Fibroblast of skin of left biceps (primary cell): ENCODE results near the gene ABCA2.

Experiments
- DNase-seq, 2 experiments: peaks; one replicate each; pipeline ENCODE4 v3.0.0-alpha.2; 2013; ENCODE audit warnings: low read depth in 2 of 2

The ABCA2 gene

DNA sequence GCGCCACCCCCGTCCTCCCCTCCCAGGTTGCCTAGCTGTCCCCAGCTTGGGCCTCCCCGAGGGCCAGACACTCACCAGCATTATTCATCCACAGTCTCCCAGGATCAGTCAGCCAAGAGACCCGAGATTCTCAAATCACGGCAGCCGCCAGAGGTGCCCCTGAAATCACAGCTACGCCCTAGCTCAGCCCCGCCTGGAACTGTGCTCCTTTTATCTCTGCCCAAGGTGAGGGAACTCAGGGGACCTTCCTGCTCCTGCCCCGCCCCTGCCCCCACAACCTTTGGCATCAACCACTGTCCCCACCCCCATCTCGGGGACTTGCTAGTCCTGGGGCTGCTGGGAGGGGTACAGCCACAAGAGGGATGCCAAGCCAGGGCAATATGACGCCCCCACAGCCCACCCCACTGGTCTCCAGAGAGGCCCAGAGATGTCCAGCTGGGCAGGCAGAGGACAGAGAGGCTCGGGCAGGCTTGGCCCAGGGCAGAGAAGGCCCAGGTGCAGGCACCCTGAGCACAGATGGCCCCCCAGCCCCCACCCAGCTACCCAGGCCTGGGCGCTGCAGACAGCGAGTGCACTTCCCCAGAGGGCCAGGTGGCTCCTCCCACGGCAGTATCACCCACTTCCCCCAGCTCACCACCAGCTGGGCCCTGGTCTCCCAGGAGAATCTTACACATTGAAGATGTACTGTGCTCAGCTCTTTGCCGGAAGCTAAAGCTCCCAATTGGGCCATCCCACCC, 4.0 kb upstream of the ABCA2 start, which contains the start of gene FUT7:
Gene FUT7, minus strand, starts transcription at position 185 of the 737 bp plus-strand sequence. Its CDS starts 97 bp downstream, at position 88.
- DNase-seq: no peak

- DNase-seq: no peak
These were observed 2.8 kb upstream of the ABCA2 start for GRCh38 chr9:137030538-137031527.

DNA sequence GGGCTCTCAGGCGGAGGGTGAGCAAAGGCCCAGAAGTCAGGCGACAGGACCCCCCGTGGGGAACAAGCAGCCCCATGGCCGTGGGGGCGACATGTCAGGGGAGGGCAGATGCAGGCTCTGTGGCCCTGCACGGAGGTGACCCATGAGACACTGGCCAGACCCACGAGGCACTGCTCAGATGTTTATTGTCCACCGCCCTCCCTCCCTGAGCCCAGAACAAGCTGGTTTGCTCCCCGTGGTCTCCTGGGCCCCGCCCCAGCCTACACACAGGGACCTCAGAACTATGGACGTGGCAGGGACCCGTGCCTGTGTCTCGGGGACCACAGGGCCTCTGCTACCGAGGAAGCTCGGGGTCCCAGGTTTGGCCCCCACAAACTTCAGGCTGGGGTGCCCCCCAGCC, 2.0 kb upstream of the ABCA2 start:
- DNase-seq: no peak

DNA sequence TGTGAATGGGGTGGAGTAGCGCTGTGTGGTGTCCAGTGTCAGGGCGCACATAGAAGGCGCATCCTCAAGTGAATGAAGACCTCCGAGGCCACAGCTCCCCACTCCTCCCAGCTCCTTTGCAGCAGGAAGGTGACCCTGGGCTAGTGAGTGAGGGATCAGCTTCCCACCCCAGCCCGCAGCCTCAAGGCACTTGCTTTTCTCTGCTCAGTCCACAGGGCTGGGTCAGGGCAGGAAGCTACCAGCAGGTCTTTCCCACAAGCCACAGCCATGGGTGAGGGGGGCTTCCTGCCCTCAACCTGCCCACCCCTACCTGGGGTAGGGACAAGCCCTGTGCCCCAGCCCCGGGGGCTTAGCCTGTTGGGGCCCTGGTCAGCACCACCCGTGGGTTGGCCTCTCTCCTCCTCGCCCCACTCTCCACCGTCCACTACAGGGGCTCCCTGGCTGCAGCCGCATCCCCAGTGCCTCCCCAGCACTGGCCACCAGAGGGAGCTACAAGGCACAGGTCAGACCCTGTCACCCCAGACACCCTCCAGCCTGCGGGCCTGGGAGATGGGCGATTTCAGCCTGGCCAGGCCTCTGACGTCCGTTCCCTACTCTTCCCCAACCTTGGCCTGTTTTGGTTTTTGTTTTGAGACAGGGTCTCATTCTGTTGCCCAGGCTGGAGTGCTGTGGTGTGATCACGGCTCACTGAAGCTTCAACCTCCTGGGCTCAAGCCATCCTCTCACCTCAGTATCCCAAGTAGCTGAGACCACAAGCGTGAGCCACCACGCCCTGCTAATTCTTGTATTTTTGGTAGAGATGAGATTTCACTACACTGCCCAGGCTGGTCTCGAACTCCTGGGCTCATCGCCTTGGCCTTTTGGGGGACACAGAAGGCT, 1.3 kb upstream of the ABCA2 start:
- DNase-seq: no peak

DNA sequence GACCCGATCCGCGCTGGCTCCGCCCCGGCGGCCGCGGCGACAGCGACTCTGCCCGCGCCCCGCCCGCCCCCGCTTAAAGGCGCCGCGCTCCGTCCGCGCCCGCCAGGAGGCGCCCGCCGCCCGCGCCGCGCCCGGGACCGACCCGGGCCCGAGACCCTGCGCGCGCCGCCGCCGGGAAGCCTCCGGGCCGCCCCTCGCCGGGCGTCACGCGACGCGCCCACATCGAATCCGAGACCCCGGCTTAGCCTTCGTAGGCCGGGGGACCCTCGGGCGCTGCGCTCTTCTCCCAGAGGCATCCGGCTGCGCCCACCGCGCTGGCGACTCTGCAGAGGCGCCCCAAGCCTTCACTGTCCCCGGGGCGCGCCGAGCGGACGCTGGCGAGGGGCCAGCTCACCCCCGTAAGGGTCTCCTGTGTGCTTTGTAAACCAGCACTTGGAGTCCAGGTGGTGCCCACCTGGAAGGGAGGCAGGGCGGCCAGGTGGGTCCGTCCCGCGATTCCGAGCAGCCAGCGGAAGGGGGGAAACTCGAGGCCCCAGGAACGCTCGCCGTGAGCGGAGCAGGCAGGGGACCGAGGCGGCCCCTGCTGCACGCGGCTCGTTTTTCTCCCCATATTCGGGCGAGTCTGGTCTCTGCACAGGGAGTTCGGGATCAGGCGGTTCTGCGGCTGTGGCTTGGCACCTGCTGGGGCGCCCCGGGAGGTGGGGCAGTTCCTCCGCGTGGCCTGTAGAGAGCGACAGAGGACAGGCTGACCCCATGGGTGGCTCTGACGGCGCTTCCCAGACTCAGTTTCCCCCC, 423 bp upstream of the ABCA2 start:
- no peak for DNase-seq

- no peak for DNase-seq
These were observed 1.2 kb downstream of the ABCA2 start for GRCh38 chr9:137026828-137027227.

GRCh38 chr9:137026384-137026783, 1.7 kb downstream of the ABCA2 start:
- no peak for DNase-seq

- DNase-seq: no peak
These were observed 2.5 kb downstream of the ABCA2 start for GRCh38 chr9:137025517-137025966.

DNA sequence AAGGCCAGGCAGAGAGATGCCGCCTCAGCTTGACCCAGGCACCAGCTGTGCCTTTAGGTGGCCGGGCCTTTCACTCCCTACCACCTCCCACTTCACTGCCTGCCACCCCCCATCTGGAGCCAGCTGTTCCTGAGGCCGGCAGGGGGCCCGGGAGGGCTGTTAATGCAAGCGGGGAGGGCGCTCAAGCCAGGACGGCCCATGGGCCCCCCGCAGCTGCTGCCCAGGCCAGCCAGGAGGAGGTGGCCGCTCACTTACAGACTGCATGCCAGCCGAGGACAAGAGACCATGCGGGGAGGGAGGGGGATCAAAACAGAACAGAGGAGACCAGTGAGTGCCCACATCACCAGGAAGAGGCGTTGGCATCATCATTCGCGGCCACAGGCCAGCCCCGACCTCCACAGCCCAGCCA, 4.5 kb downstream of the ABCA2 start:
- no peak for DNase-seq

DNA sequence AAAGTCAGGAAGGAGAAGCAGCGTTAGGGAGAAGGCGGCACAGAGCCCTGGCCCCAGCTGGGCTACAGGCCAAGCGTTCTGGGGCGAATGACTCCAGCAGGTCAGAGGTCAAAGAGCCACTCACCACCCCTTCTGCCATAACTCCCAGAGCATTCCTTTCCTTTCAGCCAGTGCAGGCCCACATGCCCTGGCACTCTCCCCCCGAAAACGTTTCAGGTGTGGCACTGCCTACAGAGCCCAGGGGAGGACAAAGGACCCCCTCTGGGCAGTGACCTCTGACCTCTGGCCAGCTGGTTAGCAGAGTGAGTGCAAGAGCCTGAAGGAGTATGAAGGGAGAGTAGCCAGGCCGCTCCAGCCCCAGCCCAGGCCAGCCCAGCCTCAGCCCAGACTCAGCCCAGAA, 4.9 kb downstream of the ABCA2 start:
- DNase-seq: no peak

DNA sequence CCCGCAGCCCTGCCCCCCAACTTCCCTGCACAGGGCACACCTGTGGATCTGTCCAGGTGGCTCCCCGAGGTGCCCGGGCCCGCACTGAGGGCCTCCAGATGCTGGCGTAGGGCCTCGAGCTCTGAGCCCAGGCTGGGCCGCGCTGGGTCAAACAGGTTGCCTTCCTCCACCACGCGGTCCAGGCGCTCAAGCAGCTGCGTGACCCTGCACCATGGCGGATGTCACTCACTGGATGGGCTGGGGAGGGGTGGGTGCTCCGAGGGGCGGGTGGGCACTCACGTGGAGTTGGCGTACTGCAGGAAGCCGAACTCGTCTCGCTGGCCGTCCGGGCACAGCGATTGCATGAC, 5.4 kb downstream of the ABCA2 start:
- DNase-seq: no peak

- DNase-seq: no peak
These were observed 5.9 kb downstream of the ABCA2 start for GRCh38 chr9:137021979-137022661.

DNA sequence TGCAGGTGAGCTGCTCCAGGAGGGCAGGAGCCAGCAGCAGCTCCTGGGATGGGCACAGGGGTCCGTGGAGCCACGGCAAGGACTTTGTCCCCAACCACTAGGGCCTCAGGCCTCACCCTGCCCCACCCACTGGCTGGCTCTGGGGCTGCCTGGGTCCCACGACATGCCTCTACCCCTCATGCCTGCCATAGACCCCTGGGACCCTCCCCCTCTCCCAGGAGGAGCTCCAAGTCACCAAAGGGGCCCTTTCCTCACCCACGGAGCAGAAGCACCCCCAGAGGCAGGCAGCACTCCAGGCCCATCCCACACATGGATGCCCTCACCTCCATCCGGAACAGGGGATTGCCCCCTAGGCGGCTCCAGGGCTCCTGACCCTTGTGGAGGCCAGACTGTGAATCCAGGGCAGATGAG, 6.5 kb downstream of the ABCA2 start:
- no peak for DNase-seq

DNA sequence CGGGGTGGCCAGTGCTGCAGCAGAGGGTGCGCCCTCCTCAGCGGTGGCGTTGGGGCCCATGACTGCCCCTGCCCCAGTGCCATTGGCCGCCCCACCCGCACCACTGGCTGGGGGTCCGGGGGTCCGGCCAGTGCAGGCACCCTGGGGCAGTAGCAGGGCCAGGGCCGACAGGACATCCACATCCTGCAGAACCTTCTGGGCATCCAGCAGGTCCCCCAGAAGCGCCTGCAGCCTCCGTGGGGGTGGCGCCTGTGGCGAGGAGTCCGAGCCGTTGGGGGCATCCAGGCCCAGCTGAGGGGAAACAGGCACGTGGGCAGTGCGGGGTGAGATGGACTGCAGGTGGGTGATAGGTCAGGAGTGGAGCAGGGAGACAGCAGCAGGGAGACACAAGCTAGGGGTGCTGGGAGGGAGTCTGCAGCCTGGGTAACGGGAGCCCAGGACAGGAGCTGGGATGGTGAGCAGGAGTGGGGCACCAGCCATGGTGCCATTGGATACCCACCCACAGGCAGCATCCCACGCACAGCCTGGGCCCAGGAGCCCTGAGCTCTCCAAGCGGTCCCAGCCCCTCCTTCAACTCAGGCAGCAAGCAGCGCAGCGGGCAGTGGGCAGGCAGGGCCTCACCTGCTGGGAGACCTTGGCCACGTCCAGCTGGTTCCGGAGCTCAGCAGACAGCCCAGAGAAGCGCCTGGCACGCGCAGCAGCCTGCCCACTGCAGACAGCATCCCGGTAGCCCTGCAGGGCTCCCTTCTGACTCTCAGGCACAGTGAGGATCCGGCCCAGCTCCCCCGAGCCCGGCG, 7.1 kb downstream of the ABCA2 start:
- DNase-seq: no peak

- no peak for DNase-seq
These were observed 8.0 kb downstream of the ABCA2 start for GRCh38 chr9:137019891-137020683.

GRCh38 chr9:137018761-137019559, 9.1 kb downstream of the ABCA2 start:
- no peak for DNase-seq

- DNase-seq: no peak
These were observed 10.1 kb downstream of the ABCA2 start for GRCh38 chr9:137017791-137018497.
